ENCODE measurements around the gene UCKL1.

GRCh38 chr20:63931735-63932134 lies 24.5 kb downstream of the UCKL1 start:
- TF ChIP-seq CTCF (IDR thresholded peaks at IDR 0.05; ENCODE audit: low read depth, low read length, poor library complexity, severe bottlenecking) (no peak), EZH2phosphoT487 (IDR thresholded peaks at IDR 0.05; ENCODE audit: borderline replicate concordance, low read length) (no peak)

All from DOHH2 (cell line).